A673 (cell line): ENCODE data around the gene VAV3.

Experiments used
- CTCF ChIP-seq: fragments of 300-800, 200-600 bp; sonication (generic); conservative IDR thresholded peaks from 2 replicates; pipeline ENCODE4 v1.5.1; 2017; ENCODE audit warnings: low read depth, mild to moderate bottlenecking, antibody characterized with exemption, low read length, moderate library complexity, mixed read lengths
- EZH2 ChIP-seq: fragments of 200-600 bp; sonication (generic); IDR thresholded peaks from 2 replicates; pipeline ENCODE4 v1.6.1; 2017; ENCODE audit warnings: borderline replicate concordance, low read depth, mild to moderate bottlenecking, mixed read lengths, antibody characterized with exemption, low read length; ENCODE audit not compliant: poor library complexity, severe bottlenecking

GRCh38 chr1:107806902-107807301, 158.1 kb downstream of the VAV3 start:
- TF ChIP-seq EZH2 (no peak), CTCF (no peak)
